Non-pigmented ciliary epithelial cell (primary cell): ENCODE measurements around the gene AGRN.
"Not testable (repeated sequence)": the region's sequence is repeated elsewhere in the genome, so short reads cannot be mapped to it uniquely, and the experiment has no call there.

Experiments used
- DNase-seq: peaks from one replicate; pipeline ENCODE4 v3.0.0-alpha.2; 2010; ENCODE audit warnings: low read depth

The AGRN gene

GRCh38 chr1:1001057-1001783 is 18.7 kb upstream of the AGRN start:
- no peak for DNase-seq

DNA sequence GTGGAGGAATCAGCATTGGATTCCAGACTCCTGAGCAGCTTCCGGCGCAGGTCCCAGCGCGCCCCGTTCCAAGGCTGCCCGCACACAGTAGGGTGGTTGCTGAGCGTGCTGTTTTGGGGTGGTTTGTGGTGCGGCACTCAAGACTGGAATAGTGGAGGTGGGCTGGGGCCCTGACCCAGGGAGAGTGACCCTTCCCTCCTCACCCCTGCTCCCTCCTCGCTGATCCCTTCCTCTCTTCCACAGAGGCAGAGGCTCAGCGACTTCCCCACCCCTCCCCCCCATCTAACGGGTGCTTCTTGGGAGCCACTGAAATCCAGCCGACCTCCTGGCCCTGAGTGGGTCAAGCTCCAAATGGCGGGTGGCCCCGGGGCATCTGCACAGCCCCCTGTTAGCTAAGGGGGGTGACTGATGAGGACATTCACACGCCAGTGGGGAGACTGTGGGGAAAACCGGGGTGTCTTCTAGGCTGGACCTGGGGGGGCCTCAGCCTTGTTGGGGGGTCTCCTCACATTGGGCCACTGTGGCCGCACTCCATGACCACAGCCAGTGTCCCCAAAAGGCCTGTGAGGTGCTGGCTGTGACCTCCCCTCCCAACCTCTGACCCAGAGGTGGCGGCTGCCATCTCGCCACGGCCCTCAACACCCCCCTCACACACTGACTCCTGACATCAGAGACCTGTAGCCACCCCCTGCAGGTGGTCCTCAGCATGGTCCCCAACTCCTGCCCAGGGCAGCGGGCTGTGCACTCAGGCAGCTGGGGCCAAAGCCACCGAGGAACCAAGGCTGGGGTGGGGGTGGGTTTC is 16.1 kb upstream of the AGRN start:
- no peak for DNase-seq

DNA sequence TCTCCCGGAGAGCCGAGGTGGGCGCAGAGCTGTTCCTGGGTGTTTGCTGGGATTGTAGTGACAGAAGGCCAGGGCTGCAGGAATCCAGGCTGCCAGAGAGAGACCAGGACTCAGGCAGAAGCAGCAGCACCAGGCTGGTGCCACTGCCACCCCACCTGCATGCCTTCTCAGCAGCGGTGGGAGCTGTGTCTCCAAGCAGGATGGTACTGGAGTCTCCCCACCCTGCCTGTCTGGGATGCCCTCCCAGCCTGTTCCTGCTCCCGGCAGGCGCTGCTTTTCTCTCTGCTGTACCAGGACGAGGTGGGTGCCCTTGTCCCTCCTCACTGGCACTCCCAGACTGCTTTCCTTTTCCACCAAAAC is 15.5 kb upstream of the AGRN start:
- DNase-seq, result no peak

- DNase-seq, result no peak
These were observed 14.9 kb upstream of the AGRN start for GRCh38 chr1:1004780-1005697.

DNA sequence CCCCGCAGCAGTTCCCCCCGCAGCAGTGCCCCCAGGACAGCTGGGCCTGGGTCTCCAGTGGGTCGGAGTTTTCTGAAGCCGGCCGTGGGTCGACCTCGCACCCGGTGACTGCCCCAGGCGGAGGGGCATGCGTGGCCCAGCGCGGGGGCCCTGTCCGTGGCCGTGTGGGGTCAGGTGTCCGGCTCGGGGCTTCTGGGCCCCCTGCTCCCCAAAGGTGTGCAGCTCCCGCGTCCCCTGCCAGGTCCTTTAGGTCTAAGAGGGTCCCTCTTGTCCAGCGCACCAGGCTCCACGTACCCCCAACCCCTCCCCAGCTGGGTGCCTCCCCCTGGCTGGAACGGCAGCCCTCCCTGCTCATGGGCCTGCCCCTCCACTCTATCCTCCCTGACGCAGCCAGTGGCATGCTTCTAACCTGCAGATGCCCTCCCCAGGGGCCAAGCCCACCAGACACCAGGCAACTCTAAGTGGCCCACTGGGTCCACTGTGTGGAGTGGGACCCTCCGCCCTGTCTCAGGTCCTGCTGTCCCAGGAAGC is 14.1 kb upstream of the AGRN start:
- no peak for DNase-seq

GRCh38 chr1:1006305-1007159 is 13.4 kb upstream of the AGRN start:
- no peak for DNase-seq

GRCh38 chr1:1010131-1010530 is 9.8 kb upstream of the AGRN start:
- not testable (repeated sequence) for DNase-seq

DNA sequence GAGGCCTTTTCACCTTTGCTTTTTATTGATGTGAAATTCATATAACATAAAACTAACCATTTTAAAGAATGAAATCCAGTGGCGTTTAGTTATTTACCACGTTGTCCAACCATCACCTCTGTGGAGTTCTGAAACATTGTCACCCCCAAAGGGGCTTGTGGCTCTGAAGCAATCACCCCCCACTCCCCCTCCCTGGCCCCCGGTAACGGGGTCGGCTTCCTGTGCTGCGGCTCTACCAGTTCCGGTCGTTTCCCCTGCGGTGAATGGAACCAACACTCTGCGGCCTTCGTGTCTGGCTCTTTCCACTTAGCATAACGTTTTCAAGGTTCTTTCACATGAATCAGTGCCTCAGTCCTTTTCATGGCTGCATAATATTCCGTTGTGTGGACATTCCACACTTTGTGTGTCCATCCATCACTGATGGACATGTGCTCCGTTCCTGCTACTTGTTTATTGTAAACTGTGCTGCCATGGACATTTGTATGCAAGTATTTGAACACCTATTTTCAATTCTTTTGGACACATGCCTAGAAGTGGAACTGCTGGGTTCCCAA is 8.4 kb upstream of the AGRN start:
- no peak for DNase-seq

DNA sequence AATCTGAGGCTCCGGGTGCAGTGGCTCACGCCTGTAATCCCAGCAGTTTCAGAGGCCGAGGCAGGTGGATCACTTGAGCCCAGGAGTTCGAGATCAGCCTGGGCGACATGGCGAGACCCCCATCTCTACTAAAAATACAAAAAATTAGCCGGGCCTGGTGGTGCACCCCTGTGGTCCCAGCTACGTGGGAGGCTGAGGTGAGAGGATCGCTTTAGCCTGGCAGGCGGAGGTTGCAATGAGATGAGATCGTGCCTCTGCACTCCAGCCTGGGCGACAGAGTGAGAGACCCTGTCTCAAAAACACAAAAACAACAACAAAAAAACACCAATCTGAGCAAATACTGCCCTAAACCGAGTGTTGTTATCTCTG is 7.2 kb upstream of the AGRN start:
- DNase-seq, result not testable (repeated sequence)

DNA sequence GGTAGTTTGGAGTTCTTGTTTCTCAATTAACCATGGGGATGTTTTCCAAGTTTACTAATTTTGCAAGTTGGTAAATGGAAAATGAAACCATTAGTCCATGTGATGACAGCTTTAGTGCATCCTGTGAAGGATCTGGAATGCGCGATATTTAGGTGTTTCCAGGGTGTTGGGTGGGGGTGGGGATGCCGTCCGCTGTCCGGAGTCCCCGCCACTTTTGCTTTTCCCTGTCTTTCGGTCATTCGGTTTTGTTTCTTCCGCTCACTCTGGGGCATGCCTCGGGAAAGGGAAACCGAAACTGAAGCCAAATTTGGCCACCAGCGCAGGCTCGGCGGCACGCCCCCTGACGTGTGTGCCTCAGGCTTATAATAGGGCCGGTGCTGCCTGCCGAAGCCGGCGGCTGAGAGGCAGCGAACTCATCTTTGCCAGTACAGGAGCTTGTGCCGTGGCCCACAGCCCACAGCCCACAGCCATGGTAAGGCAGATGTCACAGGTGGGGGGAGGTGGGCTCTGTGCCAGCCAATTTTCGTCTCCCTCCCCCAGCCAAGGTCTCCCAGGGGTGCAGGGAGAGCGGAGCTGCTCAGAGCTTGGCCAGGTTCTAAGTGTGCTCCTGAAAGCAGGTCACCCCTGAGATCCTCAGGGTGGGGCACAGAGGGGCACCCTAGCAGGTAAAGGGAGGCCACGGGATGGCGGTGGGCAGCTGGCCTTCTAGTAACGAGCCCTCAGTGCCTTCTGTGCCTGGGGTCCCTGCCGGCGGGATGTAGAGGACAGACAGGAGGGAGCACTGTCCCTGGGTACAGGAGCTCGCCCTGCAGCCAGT is 6.6 kb upstream of the AGRN start, which contains the start of gene ISG15:
Gene ISG15, plus strand, starts transcription at position 393 of the 817 bp plus-strand sequence. Its CDS starts 77 bp downstream, at position 470.
- no peak for DNase-seq

- no peak for DNase-seq
These were observed 5.8 kb upstream of the AGRN start for GRCh38 chr1:1013922-1014648.

- no peak for DNase-seq
These were observed 4.9 kb upstream of the AGRN start for GRCh38 chr1:1014799-1015681.

DNA sequence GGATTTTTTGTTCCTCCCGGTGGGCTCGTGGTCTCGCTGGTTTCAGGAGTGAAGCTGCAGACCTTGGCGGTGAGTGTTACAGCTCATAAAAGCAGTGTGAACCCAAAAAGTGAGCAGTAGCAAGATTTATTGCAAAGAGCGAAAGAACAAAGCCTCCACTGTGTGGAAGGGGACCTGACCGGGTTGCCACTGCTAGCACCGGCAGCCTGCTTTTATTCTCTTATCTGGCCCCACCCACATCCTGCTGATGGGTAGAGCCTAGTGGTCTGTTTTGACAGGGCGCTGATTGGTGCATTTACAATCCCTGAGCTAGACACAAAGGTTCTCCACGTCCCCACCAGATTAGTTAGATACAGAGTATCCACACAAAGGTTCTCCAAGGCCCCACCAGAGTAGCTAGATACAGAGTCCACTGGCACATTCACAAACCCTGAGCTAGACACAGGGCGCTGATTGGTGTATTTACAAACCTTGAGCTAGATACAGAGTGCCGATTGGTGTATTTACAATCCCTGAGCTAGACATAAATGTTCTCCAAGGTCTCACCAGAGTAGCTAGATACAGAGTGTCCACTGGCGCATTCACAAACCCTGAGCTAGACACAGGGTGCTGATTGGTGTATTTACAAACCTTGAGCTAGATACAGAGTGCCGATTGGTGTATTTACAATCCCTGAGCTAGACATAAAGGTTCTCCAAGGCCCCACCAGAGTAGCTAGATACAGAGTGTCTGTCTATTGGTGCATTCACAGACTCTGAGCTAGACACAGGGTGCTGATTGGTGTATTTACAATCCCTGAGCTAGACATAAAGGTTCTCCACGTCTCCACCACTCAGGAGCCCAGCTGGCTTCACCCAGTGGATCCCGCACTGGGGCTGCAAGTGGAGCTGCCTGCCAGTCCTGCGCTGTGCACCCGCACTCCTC is 2.3 kb upstream of the AGRN start:
- DNase-seq, result not testable (repeated sequence)

- DNase-seq, result not testable (repeated sequence)
These were observed 1.6 kb upstream of the AGRN start for GRCh38 chr1:1018321-1018685.

GRCh38 chr1:1019122-1019999 is 559 bp upstream of the AGRN start:
- no peak for DNase-seq

- no peak for DNase-seq
These were observed 592 bp downstream of the AGRN start for GRCh38 chr1:1020415-1021009.
